Muscle of leg (tissue), 11 donors: ENCODE results near the gene GNAO1. TPM values are rescaled to one million over a fixed set of nuclear protein-coding genes. Genes with fewer than 3 reads are reported as not detected.

ENCODE experiments used
- DNase-seq: peaks from one replicate; pipeline ENCODE4 v3.0.0; 2013
- H3K27ac ChIP-seq: one replicate; pipeline ENCODE4 v1.5.1; 2013; ENCODE audit warnings: mild to moderate bottlenecking, low read length, control low read depth
- H3K27me3 ChIP-seq: one replicate; pipeline ENCODE4 v1.6.1; 2013; ENCODE audit warnings: low read length; ENCODE audit not compliant: control insufficient read depth, insufficient read depth
- H3K36me3 ChIP-seq: one replicate; pipeline ENCODE4 v1.6.1; 2013; ENCODE audit warnings: low read length; ENCODE audit not compliant: control insufficient read depth, insufficient read depth
- H3K4me1 ChIP-seq: one replicate; pipeline ENCODE4 v1.6.1; 2013; ENCODE audit warnings: low read length; ENCODE audit not compliant: control insufficient read depth, insufficient read depth
- H3K4me3 ChIP-seq: one replicate; pipeline ENCODE4 v1.5.1; 2013; ENCODE audit warnings: low read length, control low read depth
- H3K9me3 ChIP-seq: replicated peaks from 2 replicates; pipeline ENCODE4 v1.6.1; 2013; ENCODE audit warnings: low read depth, low read length; ENCODE audit not compliant: control insufficient read depth
- WGBS: methylation state at CpG from one replicate; pipeline ENCODE4 v1.1.5; 2013; ENCODE audit warnings: missing lambda C conversion rate; ENCODE audit not compliant: insufficient coverage; 5-methylcytosine and 5-hydroxymethylcytosine counted together
- polyA plus RNA-seq, 8 donors: library from polyadenylated mRNA; unstranded; fragments of 120-200 nt; gene quantifications; one replicate each; pipeline versions ENCODE4 v1.2.1 to v1.2.3, GENCODE V29; 2013; ENCODE audit warnings: inconsistent platforms in 1 of 8, low replicate concordance in 1 of 8; ENCODE audit not compliant: insufficient read length in 8 of 8, insufficient read depth in 1 of 8
- total RNA-seq: library from RNA; stranded (reverse); fragments of 120-200 nt; gene quantifications from one replicate; pipeline ENCODE4 v1.2.4, GENCODE V29; 2013

The GNAO1 gene
- total and polyA plus RNA-seq, 9 donors, result 0.49 to 3.2 (median 2.1) TPM

DNA sequence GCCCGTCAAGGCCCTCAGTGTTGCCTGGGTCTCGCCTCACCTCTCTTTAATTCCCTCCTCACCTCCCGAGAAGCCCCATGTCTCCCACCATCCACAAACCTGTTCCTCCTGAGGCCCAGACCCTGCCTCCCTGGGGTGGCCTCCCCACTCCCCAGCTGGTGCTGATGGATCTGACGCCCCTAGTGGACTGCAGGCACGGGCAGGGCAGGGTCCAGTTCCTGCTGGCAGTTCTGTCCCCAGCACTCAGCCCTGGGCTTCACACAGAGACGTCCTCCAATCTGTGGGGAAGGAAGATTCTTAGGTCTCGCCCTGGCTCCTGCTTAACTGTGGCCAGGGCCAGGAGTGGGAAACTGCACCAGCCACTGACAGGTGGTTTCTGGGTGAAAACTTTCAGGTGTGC lies 125.3 kb downstream of the GNAO1 start:
- no peaks in the 10 kb centered on the region for H3K36me3 ChIP-seq
- peaks cover 5% of the 10 kb centered on the region for H3K27me3 ChIP-seq
- no peaks in the 10 kb centered on the region for H3K9me3 ChIP-seq
- DNase-seq, result no peak
- H3K4me3 ChIP-seq, result no peak overlapping the region
- WGBS, result 85% methylated on average over 4 of the region's 7 CpGs
- no peak overlapping the region for H3K27ac ChIP-seq
- H3K4me1 ChIP-seq, result peaks cover 5% of the 10 kb centered on the region

GRCh38 chr16:56317998-56318826 lies 126.9 kb downstream of the GNAO1 start:
- no peak overlapping the region for H3K27ac ChIP-seq
- 11% methylated on average over 25 of the region's 28 CpGs for WGBS

DNA sequence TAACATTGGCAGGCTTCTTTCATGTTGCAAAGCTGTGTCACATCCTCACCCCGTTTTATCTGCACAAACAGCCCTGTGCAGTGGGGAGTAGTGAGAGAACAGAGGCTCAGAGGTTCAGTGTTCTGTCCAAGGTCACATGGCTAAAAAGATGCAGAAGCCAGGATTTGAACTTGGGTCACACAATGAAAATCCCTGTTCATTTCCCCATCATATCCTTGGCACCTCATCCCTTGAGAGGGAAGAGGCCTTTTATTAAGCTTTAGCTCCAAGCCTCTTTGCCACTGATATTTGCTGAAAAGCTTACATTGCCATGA lies 127.5 kb downstream of the GNAO1 start:
- Histone ChIP-seq H3K4me1 (peaks cover 5% of the 10 kb centered on the region), H3K9me3 (no peaks in the 10 kb centered on the region), H3K27me3 (peaks cover 5% of the 10 kb centered on the region), H3K36me3 (no peaks in the 10 kb centered on the region), H3K4me3 (no peak overlapping the region), H3K27ac (no peak overlapping the region)
- no CpG with 5 or more reads among the region's 1 CpG for WGBS
- DNase-seq, result no peak

More at GRCh38 chr16:56317998-56318826, 126.9 kb downstream of the GNAO1 start:
- peaks cover 5% of the 10 kb centered on the region for H3K4me1 ChIP-seq
- H3K9me3 ChIP-seq, result no peaks in the 10 kb centered on the region
- H3K27me3 ChIP-seq, result peaks cover 5% of the 10 kb centered on the region
- DNase-seq, result peak; percentile 89
- no peaks in the 10 kb centered on the region for H3K36me3 ChIP-seq
- H3K4me3 ChIP-seq, result peak overlapping the region; percentile 23

DNA sequence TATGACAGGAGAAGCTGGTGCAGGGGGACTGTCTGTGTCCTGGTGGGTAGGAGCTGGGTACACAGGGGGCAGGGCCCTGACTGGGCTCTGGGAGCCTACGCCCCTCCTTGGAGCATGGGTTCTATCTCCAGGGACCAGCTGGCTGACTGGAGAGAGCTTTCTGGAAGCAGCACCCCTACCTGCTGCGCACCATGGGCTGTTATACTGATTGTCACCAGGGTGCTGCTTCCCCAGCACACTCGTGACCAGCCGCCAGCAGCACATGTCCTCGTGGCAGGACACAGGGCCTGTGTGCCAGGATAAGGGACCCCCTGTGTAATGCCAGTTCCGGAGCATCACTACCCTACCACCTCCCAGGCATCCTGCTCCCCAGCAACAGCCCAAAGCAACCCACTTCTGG lies 128.1 kb downstream of the GNAO1 start:
- Histone ChIP-seq H3K4me3 (no peak overlapping the region), H3K27me3 (peaks cover 5% of the 10 kb centered on the region), H3K27ac (no peak overlapping the region), H3K4me1 (peaks cover 5% of the 10 kb centered on the region), H3K36me3 (no peaks in the 10 kb centered on the region), H3K9me3 (no peaks in the 10 kb centered on the region)
- 92% methylated on average over 5 of the region's 6 CpGs for whole genome bisulfite sequencing
- no peak for DNase-seq

DNA sequence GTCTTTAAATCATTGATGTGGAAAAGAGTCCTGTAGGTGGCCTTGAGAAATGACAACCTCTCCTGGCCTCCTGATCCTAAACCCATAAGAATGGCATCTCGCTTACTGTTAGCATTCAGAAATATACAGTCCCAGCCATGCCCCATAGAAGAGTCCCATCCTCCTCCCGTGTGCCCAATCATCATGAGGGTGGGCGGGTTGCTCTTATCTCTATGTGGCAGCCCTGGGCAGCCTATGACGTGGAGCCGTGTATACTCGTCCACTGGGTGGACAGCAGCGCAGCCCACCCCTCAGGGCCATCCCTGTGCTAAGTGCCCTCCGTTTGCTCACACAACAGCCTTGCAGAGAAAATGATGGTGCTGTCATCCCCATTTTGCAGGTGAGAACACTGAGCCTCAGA lies 128.8 kb downstream of the GNAO1 start:
- no peaks in the 10 kb centered on the region for H3K9me3 ChIP-seq
- no peaks in the 10 kb centered on the region for H3K36me3 ChIP-seq
- peaks cover 5% of the 10 kb centered on the region for H3K27me3 ChIP-seq
- no peak overlapping the region for H3K4me3 ChIP-seq
- no peak for DNase-seq
- H3K4me1 ChIP-seq, result peaks cover 5% of the 10 kb centered on the region
- WGBS, result 85% methylated on average over 7 of the region's 8 CpGs
- H3K27ac ChIP-seq, result no peak overlapping the region

DNA sequence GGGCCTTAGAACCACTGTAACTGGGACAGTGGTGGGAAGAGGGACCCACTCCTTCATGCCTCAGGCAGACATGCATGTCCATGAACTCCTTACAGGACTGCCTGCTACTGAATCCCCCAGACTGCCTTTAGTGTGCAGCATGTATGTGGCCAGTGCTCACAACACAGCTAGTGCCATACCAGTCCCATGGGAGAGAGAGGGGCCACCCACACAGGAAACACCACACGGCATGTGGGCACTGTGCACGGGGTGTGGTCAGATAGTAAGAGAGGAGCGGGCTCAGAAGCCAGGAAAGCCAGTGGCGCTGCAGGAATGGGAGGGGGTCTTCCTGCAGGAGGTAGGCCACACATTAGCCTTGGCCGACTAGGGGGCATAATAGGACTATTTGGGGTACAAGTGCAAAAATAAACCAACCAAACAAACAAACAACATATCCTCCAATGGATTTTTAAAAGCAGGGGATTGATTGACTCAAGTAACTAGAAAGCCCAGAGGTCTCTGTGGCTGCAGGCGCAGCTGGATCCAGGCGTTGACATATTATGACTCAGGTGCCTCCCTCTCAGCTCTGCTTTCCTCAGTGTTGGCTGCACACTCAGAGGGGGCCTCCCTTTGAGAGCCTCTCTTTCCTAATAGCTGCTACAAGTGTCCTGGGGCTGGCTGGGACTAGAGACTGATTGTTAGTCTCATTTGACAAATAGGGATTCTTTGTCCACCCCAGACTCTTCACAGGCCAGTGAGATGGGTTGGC lies 129.7 kb downstream of the GNAO1 start:
- H3K27ac ChIP-seq, result no peak overlapping the region
- H3K9me3 ChIP-seq, result no peaks in the 10 kb centered on the region
- WGBS, result 82% methylated on average over 4 of the region's 7 CpGs
- peaks cover 5% of the 10 kb centered on the region for H3K27me3 ChIP-seq
- H3K4me1 ChIP-seq, result peaks cover 5% of the 10 kb centered on the region
- H3K36me3 ChIP-seq, result no peaks in the 10 kb centered on the region
- no peak overlapping the region for H3K4me3 ChIP-seq
- no peak for DNase-seq

- no peak overlapping the region for H3K4me3 ChIP-seq
- WGBS, result 68% methylated on average over 8 of the region's 9 CpGs
- H3K36me3 ChIP-seq, result no peaks in the 10 kb centered on the region
- DNase-seq, result no peak
- no peaks in the 10 kb centered on the region for H3K9me3 ChIP-seq
- peaks cover 5% of the 10 kb centered on the region for H3K4me1 ChIP-seq
- H3K27me3 ChIP-seq, result peaks cover 5% of the 10 kb centered on the region
- no peak overlapping the region for H3K27ac ChIP-seq
Measured at GRCh38 chr16:56321571-56321970, 130.3 kb downstream of the GNAO1 start.

DNA sequence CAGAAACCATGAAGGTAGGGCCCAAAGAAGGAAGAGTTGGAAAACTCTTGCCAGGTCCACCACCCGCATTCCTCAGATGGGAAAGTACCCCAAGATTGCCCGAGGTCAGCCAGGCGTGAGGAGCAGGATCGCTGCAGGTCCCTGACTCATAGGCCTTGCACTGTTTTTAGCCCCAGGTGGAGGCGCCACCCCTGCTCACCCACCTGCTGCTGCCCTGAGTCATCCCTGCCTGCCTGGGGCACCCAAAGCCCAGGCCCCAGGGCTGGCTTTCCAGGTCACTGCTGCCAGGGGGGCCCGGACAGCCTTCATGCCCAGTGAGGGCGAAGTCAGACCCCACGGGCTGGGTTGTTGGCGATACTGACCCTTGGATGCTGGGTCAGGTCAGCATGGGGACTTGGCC lies 133.1 kb downstream of the GNAO1 start:
- WGBS, result 84% methylated on average over 9 of the region's 9 CpGs
- no peak for DNase-seq
- Histone ChIP-seq H3K4me1 (no peaks in the 10 kb centered on the region), H3K27ac (no peak overlapping the region), H3K4me3 (no peak overlapping the region), H3K36me3 (no peaks in the 10 kb centered on the region), H3K9me3 (no peaks in the 10 kb centered on the region), H3K27me3 (no peaks in the 10 kb centered on the region)

- Histone ChIP-seq H3K27me3 (no peaks in the 10 kb centered on the region), H3K27ac (no peak overlapping the region), H3K4me1 (no peaks in the 10 kb centered on the region), H3K4me3 (no peak overlapping the region), H3K9me3 (no peaks in the 10 kb centered on the region), H3K36me3 (no peaks in the 10 kb centered on the region)
- no peak for DNase-seq
- 90% methylated on average over 6 of the region's 6 CpGs for WGBS
Measured at GRCh38 chr16:56325956-56326355, 134.7 kb downstream of the GNAO1 start.

- DNase-seq, result no peak
- no peaks in the 10 kb centered on the region for H3K4me1 ChIP-seq
- 90% methylated on average over 7 of the region's 18 CpGs for WGBS
- H3K27me3 ChIP-seq, result no peaks in the 10 kb centered on the region
- no peak overlapping the region for H3K27ac ChIP-seq
- H3K4me3 ChIP-seq, result no peak overlapping the region
- H3K9me3 ChIP-seq, result no peaks in the 10 kb centered on the region
- H3K36me3 ChIP-seq, result no peaks in the 10 kb centered on the region
Measured at GRCh38 chr16:56327071-56327928, 136.0 kb downstream of the GNAO1 start.
